Thyroid gland (tissue), 4 donors: Measurements from ENCODE around the gene PTBP1. TPM values are rescaled to one million over a fixed set of nuclear protein-coding genes. Genes with fewer than 3 reads are reported as not detected.

ENCODE experiments used
- DNase-seq, 2 donors: peaks; one replicate each; pipeline ENCODE4 v3.0.0-alpha.2; 2019
- H3K27ac ChIP-seq, 3 donors: fragments of 200-600 bp; sonication (generic); 1 replicate in 2 of 3; 2 replicates in 1 of 3; pipeline ENCODE4 v1.5.1; 2016 to 2019; ENCODE audit warnings: mild to moderate bottlenecking in 1 of 3, moderate library complexity in 1 of 3
- H3K27me3 ChIP-seq: fragments of 200-600 bp; sonication (generic); one replicate; pipeline ENCODE4 v1.5.1; 2019
- H3K36me3 ChIP-seq, 2 donors: fragments of 200-600 bp; sonication (generic); one replicate each; pipeline ENCODE4 v1.5.1; 2016 to 2019
- H3K4me1 ChIP-seq, 2 donors: fragments of 200-600 bp; sonication (generic); one replicate each; pipeline ENCODE4 v1.5.1; 2017 to 2019
- H3K4me3 ChIP-seq, 3 donors: fragments of 200-600 bp; sonication (generic); replicated peaks in 1 of 3; 1 replicate in 2 of 3; 2 replicates in 1 of 3; pipeline ENCODE4 v1.5.1; 2016; ENCODE audit warnings: mild to moderate bottlenecking in 1 of 3
- H3K9me3 ChIP-seq: fragments of 200-600 bp; sonication (generic); one replicate; pipeline ENCODE4 v1.5.1; 2017
- CTCF ChIP-seq, 6 experiments: fragments of 200-600 bp in 3 of 6; fragments of 450-650 bp in 3 of 6; sonication (generic) in 3 of 6; IDR thresholded peaks; one replicate each; pipeline ENCODE4 v1.5.1; 2016 to 2019; ENCODE audit warnings: antibody characterized with exemption in 6 of 6, mild to moderate bottlenecking in 2 of 6, inconsistent platforms in 1 of 6, moderate library complexity in 1 of 6
- POLR2A ChIP-seq, 2 donors: fragments of 450-650 bp; IDR thresholded peaks; one replicate each; pipeline ENCODE4 v1.6.1; 2017; ENCODE audit warnings: antibody characterized with exemption in 2 of 2, mild to moderate bottlenecking in 2 of 2, moderate library complexity in 1 of 2
- WGBS, 2 donors: methylation state at CpG; one replicate each; pipeline ENCODE4 v1.1.5; 2017; 5-methylcytosine and 5-hydroxymethylcytosine counted together
- intact Hi-C: fragments of 100-400 bp; cut with DNase I; formaldehyde crosslinking; loops from one replicate; pipeline ENCODE4 v1.15.1; 2023
- total RNA-seq, 4 donors: library from RNA; depleted of rRNA; stranded (reverse); fragments of >200 nt; gene quantifications; one replicate each; pipeline ENCODE4 v1.2.3, GENCODE V29; 2016

The PTBP1 gene
- total RNA-seq, 4 donors from 2014 or later = 161 to 277 (median 199) TPM

- no peak for DNase-seq
- no peaks in the 10 kb centered on the region for H3K36me3 ChIP-seq
- H3K4me3 ChIP-seq = no peak overlapping the region
- WGBS, 2 donors = 85 to 87% methylated on average over 5 of the region's 5 CpGs
- H3K9me3 ChIP-seq = no peaks in the 10 kb centered on the region
- H3K27me3 ChIP-seq = no peaks in the 10 kb centered on the region
- H3K4me1 ChIP-seq = peaks cover 9 to 21% of the 10 kb centered on the region in 2 donors
- intact Hi-C loops = loop anchor here (5.0 kb wide), 2 partner anchors 145 to 210 kb away; partner anchors contain the start of genes KISS1R and WDR18
- peak overlapping the region in 2 of 3 donors; percentile 71 to 86 for H3K27ac ChIP-seq
- TF ChIP-seq POLR2A (IDR thresholded peaks at IDR 0.05) = no peak
These were observed 25.2 kb upstream of the PTBP1 start for GRCh38 chr19:772063-772462.

- DNase-seq = peak; percentile 97 to 98
- Histone ChIP-seq H3K36me3 (no peaks in the 10 kb centered on the region), H3K4me1 (peaks cover 9 to 21% of the 10 kb centered on the region in 2 donors), H3K4me3 (no peak overlapping the region), H3K9me3 (no peaks in the 10 kb centered on the region), H3K27ac (peak overlapping the region; percentile 71 to 86 (median 79)), H3K27me3 (no peaks in the 10 kb centered on the region)
- intact Hi-C loops = loop anchor here (5.0 kb wide), 2 partner anchors 144 to 209 kb away; partner anchors contain the start of genes KISS1R and WDR18
- no peak for TF ChIP-seq CTCF (IDR thresholded peaks at IDR 0.05)
- TF ChIP-seq POLR2A (IDR thresholded peaks at IDR 0.05) = peak in 1 of 2 donors; percentile 41
- 56 to 79% methylated on average over 7 to 12 of the region's 18 CpGs for WGBS, 2 donors
These were observed 24.4 kb upstream of the PTBP1 start for GRCh38 chr19:772730-773436.

GRCh38 chr19:776549-776948, 20.7 kb upstream of the PTBP1 start:
- H3K36me3 ChIP-seq = no peaks in the 10 kb centered on the region
- no peak for DNase-seq
- H3K27me3 ChIP-seq = no peaks in the 10 kb centered on the region
- no peak overlapping the region for H3K4me3 ChIP-seq
- WGBS, 2 donors = 90 to 92% methylated on average over 18 of the region's 18 CpGs
- intact Hi-C loops = no loop called here
- no peak overlapping the region for H3K27ac ChIP-seq
- H3K4me1 ChIP-seq = peaks cover 7 to 30% of the 10 kb centered on the region in 2 donors
- TF ChIP-seq CTCF (IDR thresholded peaks at IDR 0.05) (no peak), POLR2A (IDR thresholded peaks at IDR 0.05) (no peak)
- H3K9me3 ChIP-seq = no peaks in the 10 kb centered on the region

GRCh38 chr19:778910-779653, 18.2 kb upstream of the PTBP1 start:
- Histone ChIP-seq H3K9me3 (no peaks in the 10 kb centered on the region), H3K4me3 (no peak overlapping the region), H3K4me1 (peaks cover 29 to 46% of the 10 kb centered on the region in 2 donors), H3K27me3 (no peaks in the 10 kb centered on the region), H3K36me3 (no peaks in the 10 kb centered on the region), H3K27ac (peak overlapping the region; percentile 50 to 81 (median 75))
- intact Hi-C loops = no loop called here
- DNase-seq = peak; percentile 60 to 75
- no peak for TF ChIP-seq CTCF (IDR thresholded peaks at IDR 0.05)
- no peak for TF ChIP-seq POLR2A (IDR thresholded peaks at IDR 0.05)
- 58 to 71% methylated on average over 33 to 34 of the region's 36 CpGs for WGBS, 2 donors

GRCh38 chr19:780935-781334, 16.3 kb upstream of the PTBP1 start:
- no peak for TF ChIP-seq CTCF (IDR thresholded peaks at IDR 0.05)
- TF ChIP-seq POLR2A (IDR thresholded peaks at IDR 0.05) = no peak
- Histone ChIP-seq H3K4me3 (no peak overlapping the region), H3K27ac (no peak overlapping the region), H3K36me3 (no peaks in the 10 kb centered on the region), H3K27me3 (no peaks in the 10 kb centered on the region), H3K4me1 (peaks cover 33 to 53% of the 10 kb centered on the region in 2 donors), H3K9me3 (no peaks in the 10 kb centered on the region)
- 89 to 91% methylated on average over 14 to 15 of the region's 15 CpGs for WGBS, 2 donors
- DNase-seq = no peak
- intact Hi-C loops = no loop called here
